ENCODE results near the gene OR5A2.

DNA sequence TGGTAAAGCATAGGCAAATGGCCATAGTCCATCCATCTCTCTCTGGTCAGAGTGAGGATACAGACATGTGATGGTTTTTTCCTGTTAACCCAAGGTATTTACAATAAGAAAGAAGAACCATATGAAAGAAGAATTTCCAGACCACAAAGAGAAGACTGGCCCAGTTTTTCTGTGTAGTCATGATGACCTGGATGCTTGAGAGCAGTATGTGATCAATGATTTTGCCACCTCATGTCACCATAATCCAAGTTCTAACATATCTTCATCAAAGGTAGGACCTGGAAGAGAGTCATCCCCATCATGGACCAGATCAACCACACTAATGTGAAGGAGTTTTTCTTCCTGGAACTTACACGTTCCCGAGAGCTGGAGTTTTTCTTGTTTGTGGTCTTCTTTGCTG, 30.4 kb upstream of the OR5A2 start, which contains the start of gene OR4D6:
- TF ChIP-seq, protein P1, sequence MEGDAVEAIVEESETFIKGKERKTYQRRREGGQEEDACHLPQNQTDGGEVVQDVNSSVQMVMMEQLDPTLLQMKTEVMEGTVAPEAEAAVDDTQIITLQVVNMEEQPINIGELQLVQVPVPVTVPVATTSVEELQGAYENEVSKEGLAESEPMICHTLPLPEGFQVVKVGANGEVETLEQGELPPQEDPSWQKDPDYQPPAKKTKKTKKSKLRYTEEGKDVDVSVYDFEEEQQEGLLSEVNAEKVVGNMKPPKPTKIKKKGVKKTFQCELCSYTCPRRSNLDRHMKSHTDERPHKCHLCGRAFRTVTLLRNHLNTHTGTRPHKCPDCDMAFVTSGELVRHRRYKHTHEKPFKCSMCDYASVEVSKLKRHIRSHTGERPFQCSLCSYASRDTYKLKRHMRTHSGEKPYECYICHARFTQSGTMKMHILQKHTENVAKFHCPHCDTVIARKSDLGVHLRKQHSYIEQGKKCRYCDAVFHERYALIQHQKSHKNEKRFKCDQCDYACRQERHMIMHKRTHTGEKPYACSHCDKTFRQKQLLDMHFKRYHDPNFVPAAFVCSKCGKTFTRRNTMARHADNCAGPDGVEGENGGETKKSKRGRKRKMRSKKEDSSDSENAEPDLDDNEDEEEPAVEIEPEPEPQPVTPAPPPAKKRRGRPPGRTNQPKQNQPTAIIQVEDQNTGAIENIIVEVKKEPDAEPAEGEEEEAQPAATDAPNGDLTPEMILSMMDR (IDR thresholded peaks at IDR 0.05) = no peak
- TF ChIP-seq POLR2A (IDR thresholded peaks at IDR 0.05) = no peak
